Aorta (tissue), 5 donors: ENCODE data around the gene ZNF501. TPM values are rescaled to one million over a fixed set of nuclear protein-coding genes. Genes with fewer than 3 reads are reported as not detected.

Experiments used
- ATAC-seq: fragments of 200-7000 bp; cut with Tn5 transposase; one replicate; pipeline ENCODE4 v1.9.1; 2022; ENCODE audit warnings: moderate library complexity; ENCODE audit not compliant: low FRiP score
- DNase-seq, 2 donors: peaks; one replicate each; pipeline ENCODE4 v3.0.0-alpha.2; 2020
- H3K27ac ChIP-seq, 2 donors: one replicate each; pipeline ENCODE4 v1.5.1; 2013; ENCODE audit warnings: low read length in 2 of 2, mild to moderate bottlenecking in 2 of 2, moderate library complexity in 2 of 2, control low read depth in 1 of 2, inconsistent platforms in 1 of 2, low read depth in 1 of 2
- H3K27me3 ChIP-seq, 2 donors: one replicate each; pipeline ENCODE4 v1.6.1; 2013; ENCODE audit warnings: control low read depth in 1 of 2, low read length in 1 of 2, mild to moderate bottlenecking in 1 of 2, moderate library complexity in 1 of 2; ENCODE audit not compliant: insufficient read depth in 2 of 2, control insufficient read depth in 1 of 2
- H3K36me3 ChIP-seq, 2 donors: one replicate each; pipeline ENCODE4 v1.6.1; 2013; ENCODE audit warnings: control low read depth in 1 of 2, low read length in 1 of 2, mild to moderate bottlenecking in 1 of 2; ENCODE audit not compliant: insufficient read depth in 2 of 2, control insufficient read depth in 1 of 2
- H3K4me1 ChIP-seq, 2 donors: one replicate each; pipeline ENCODE4 v1.6.1; 2013; ENCODE audit warnings: low read length in 2 of 2, control low read depth in 1 of 2, mild to moderate bottlenecking in 1 of 2, moderate library complexity in 1 of 2; ENCODE audit not compliant: insufficient read depth in 2 of 2, control insufficient read depth in 1 of 2
- H3K4me3 ChIP-seq, 2 donors: one replicate each; pipeline ENCODE4 v1.5.1; 2013; ENCODE audit warnings: low read length in 2 of 2, control low read depth in 1 of 2, mild to moderate bottlenecking in 1 of 2
- H3K9me3 ChIP-seq: one replicate; pipeline ENCODE4 v1.6.1; 2013; ENCODE audit warnings: mild to moderate bottlenecking, low read length; ENCODE audit not compliant: control insufficient read depth
- WGBS, 2 donors: extraction: QIAGEN DNeasy Blood & Tissue Kit; methylation state at CpG; one replicate each; pipeline ENCODE4 v1.1.7; 2013; 5-methylcytosine and 5-hydroxymethylcytosine counted together
- intact Hi-C, 2 donors: fragments of 100-400 bp; cut with DNase I; formaldehyde crosslinking; loops; one replicate each; pipeline versions ENCODE4 v1.14.2 to v1.15.0; 2022
- polyA plus RNA-seq, 2 donors: library from polyadenylated mRNA; stranded (reverse); fragments of 200-250 nt; gene quantifications; one replicate each; pipeline ENCODE4 v1.2.3, GENCODE V29; 2013
- total RNA-seq, 2 donors: library from RNA; stranded (reverse); fragmentation: NEBNext Ultra II Directional; extraction: Animal tissue kit (Norgen Biotek cat#: 25700); gene quantifications; one replicate each; pipeline ENCODE4 v1.2.1, GENCODE V29; 2021
- donor health status: healthy with polysubstance abuse.
- donor health status: Bipolar disorder and iron deficiency.
- donor health status: DM: no; HTN: no; CAD: no.
- donor health status: DM: no; HTN: no; CAD: no.
- donor health status: DM: yes; HTN: yes; CAD: no.

Gene ZNF501
- total and polyA plus RNA-seq, 4 donors, result 3.5 to 7.4 (median 6.0) TPM

- H3K9me3 ChIP-seq, result peaks cover 33% of the 10 kb centered on the region
- H3K4me1 ChIP-seq, result no peaks in the 10 kb centered on the region
- no peak for ATAC-seq
- peaks cover 18 to 28% of the 10 kb centered on the region in 2 donors for H3K36me3 ChIP-seq
- 99 to 100% methylated on average over 1 of the region's 1 CpG for WGBS, 2 donors
- no peaks in the 10 kb centered on the region for H3K27me3 ChIP-seq
- no peak for DNase-seq
- peak overlapping the region in 1 of 2 donors; percentile 14 for H3K4me3 ChIP-seq
- intact Hi-C loops, result no loop called here
- no peak overlapping the region for H3K27ac ChIP-seq
These were observed 7.4 kb upstream of the ZNF501 start for GRCh38 chr3:44722103-44722401.

- Histone ChIP-seq H3K27me3 (no peaks in the 10 kb centered on the region), H3K27ac (no peak overlapping the region), H3K4me1 (no peaks in the 10 kb centered on the region), H3K9me3 (peaks cover 14% of the 10 kb centered on the region), H3K4me3 (no peak overlapping the region), H3K36me3 (peaks cover 5 to 9% of the 10 kb centered on the region in 2 donors)
- no peak for DNase-seq
- intact Hi-C loops, result no loop called here
- ATAC-seq, result no peak
- 94 to 97% methylated on average over 3 of the region's 3 CpGs for WGBS, 2 donors
These were observed 5.3 kb downstream of the ZNF501 start for GRCh38 chr3:44734646-44735168.

- Histone ChIP-seq H3K4me1 (no peaks in the 10 kb centered on the region), H3K27me3 (no peaks in the 10 kb centered on the region), H3K9me3 (no peaks in the 10 kb centered on the region), H3K36me3 (no peaks in the 10 kb centered on the region), H3K27ac (no peak overlapping the region), H3K4me3 (peak overlapping the region; percentile 73 to 84)
- ATAC-seq (peak; percentile 13), DNase-seq (no peak)
- 1 to 2% methylated on average over 15 of the region's 15 CpGs for WGBS, 2 donors
- intact Hi-C loops, result loop anchor here (1.0 to 10.0 kb wide), 7 partner anchors 30 to 224 kb away; partner anchors contain the start of genes TMEM42 (in 2 of the 2), ZNF35 (in 1 of the 2) and ZNF502 (in 1 of the 2)
These were observed 31.6 kb downstream of the ZNF501 start for GRCh38 chr3:44761101-44761423.

GRCh38 chr3:44761424-44762169 lies 32.2 kb downstream of the ZNF501 start, which contains the start of the genes KIAA1143 and KIF15:
Gene KIAA1143, minus strand, starts transcription at chr3:44761619. Its CDS starts 17 bp downstream, at chr3:44761602.
Gene KIF15, plus strand, starts transcription at chr3:44761794. Its CDS starts 72 bp downstream, at chr3:44761866.
- intact Hi-C loops, result loop anchor here (1.0 to 10.0 kb wide), 7 partner anchors 31 to 224 kb away; partner anchors contain the start of genes TMEM42 (in 2 of the 2), ZNF35 (in 1 of the 2) and ZNF502 (in 1 of the 2)
- Histone ChIP-seq H3K9me3 (no peaks in the 10 kb centered on the region), H3K4me1 (no peaks in the 10 kb centered on the region), H3K27ac (no peak within 1 kb of the TSS), H3K4me3 (peak within 1 kb of the TSS; percentile 73 to 84), H3K27me3 (no peaks in the 10 kb centered on the region), H3K36me3 (no peaks in the 10 kb centered on the region)
- DNase-seq, result peak; percentile 98 to 99
- peak; percentile 100 for ATAC-seq
- 1% methylated on average over 64 of the region's 64 CpGs for WGBS, 2 donors

- ATAC-seq, result no peak
- 0% methylated on average over 9 of the region's 9 CpGs for WGBS, 2 donors
- no peak overlapping the region for H3K27ac ChIP-seq
- H3K36me3 ChIP-seq, result no peaks in the 10 kb centered on the region
- no peaks in the 10 kb centered on the region for H3K27me3 ChIP-seq
- H3K4me3 ChIP-seq, result peak overlapping the region; percentile 31 to 84
- no peaks in the 10 kb centered on the region for H3K9me3 ChIP-seq
- DNase-seq, result no peak
- intact Hi-C loops, result loop anchor here (5.0 to 10.0 kb wide), 5 partner anchors 50 to 225 kb away; partner anchors contain the start of genes ZNF35 (in 1 of the 2) and ZNF502 (in 1 of the 2)
- H3K4me1 ChIP-seq, result no peaks in the 10 kb centered on the region
These were observed 32.8 kb downstream of the ZNF501 start for GRCh38 chr3:44762170-44762677.

- WGBS, 2 donors, result 22 to 32% methylated on average over 5 of the region's 5 CpGs
- DNase-seq (no peak), ATAC-seq (no peak)
- H3K4me3 ChIP-seq, result no peak overlapping the region
- no peaks in the 10 kb centered on the region for H3K36me3 ChIP-seq
- H3K9me3 ChIP-seq, result no peaks in the 10 kb centered on the region
- no peaks in the 10 kb centered on the region for H3K27me3 ChIP-seq
- H3K4me1 ChIP-seq, result no peaks in the 10 kb centered on the region
- intact Hi-C loops, result loop anchor here (5.0 to 10.0 kb wide), 5 partner anchors 50 to 225 kb away; partner anchors contain the start of genes ZNF35 (in 1 of the 2) and ZNF502 (in 1 of the 2)
- no peak overlapping the region for H3K27ac ChIP-seq
These were observed 33.3 kb downstream of the ZNF501 start for GRCh38 chr3:44762690-44763089.

GRCh38 chr3:44764248-44764647 lies 34.8 kb downstream of the ZNF501 start:
- no peaks in the 10 kb centered on the region for H3K36me3 ChIP-seq
- no peak overlapping the region for H3K4me3 ChIP-seq
- DNase-seq, result no peak
- H3K27me3 ChIP-seq, result no peaks in the 10 kb centered on the region
- no peaks in the 10 kb centered on the region for H3K4me1 ChIP-seq
- intact Hi-C loops, result loop anchor here (5.0 to 10.0 kb wide), 5 partner anchors 52 to 227 kb away; partner anchors contain the start of genes ZNF35 (in 1 of the 2) and ZNF502 (in 1 of the 2)
- no peak for ATAC-seq
- H3K9me3 ChIP-seq, result no peaks in the 10 kb centered on the region
- H3K27ac ChIP-seq, result no peak overlapping the region

GRCh38 chr3:44771424-44772098 lies 42.1 kb downstream of the ZNF501 start:
- ATAC-seq, result no peak
- 88 to 96% methylated on average over 1 of the region's 1 CpG for WGBS, 2 donors
- H3K27me3 ChIP-seq, result no peaks in the 10 kb centered on the region
- H3K9me3 ChIP-seq, result no peaks in the 10 kb centered on the region
- no peak overlapping the region for H3K4me3 ChIP-seq
- H3K27ac ChIP-seq, result no peak overlapping the region
- H3K36me3 ChIP-seq, result no peaks in the 10 kb centered on the region
- H3K4me1 ChIP-seq, result no peaks in the 10 kb centered on the region
- no peak for DNase-seq
- intact Hi-C loops, result no loop called here
